Skeletal muscle tissue (tissue), 4 donors: Measurements from ENCODE around the gene LUC7L. TPM values are rescaled to one million over a fixed set of nuclear protein-coding genes. Genes with fewer than 3 reads are reported as not detected.
A peak's percentile ranks its signal among the peaks of the same experiment; 100 is the strongest.
"Not testable (repeated sequence)": the region's sequence is repeated elsewhere in the genome, so short reads cannot be mapped to it uniquely, and the experiment has no call there.

ENCODE experiments used
- H3K27ac ChIP-seq: one replicate; pipeline ENCODE4 v1.7.0; 2013; ENCODE audit warnings: mild to moderate bottlenecking, low read depth, low read length, inconsistent platforms
- H3K27me3 ChIP-seq, 3 donors: one replicate each; pipeline ENCODE4 v1.7.0; 2013; ENCODE audit warnings: low read length in 3 of 3; ENCODE audit not compliant: control insufficient read depth in 3 of 3, insufficient read depth in 3 of 3
- H3K36me3 ChIP-seq, 3 donors: one replicate each; pipeline ENCODE4 v1.7.0; 2013; ENCODE audit warnings: low read length in 3 of 3; ENCODE audit not compliant: control insufficient read depth in 3 of 3, insufficient read depth in 3 of 3
- H3K4me1 ChIP-seq, 3 donors: one replicate each; pipeline ENCODE4 v1.7.0; 2013; ENCODE audit warnings: low read length in 3 of 3, mild to moderate bottlenecking in 3 of 3; ENCODE audit not compliant: control insufficient read depth in 3 of 3, insufficient read depth in 3 of 3
- H3K4me3 ChIP-seq, 3 donors: one replicate each; pipeline ENCODE4 v1.7.0; 2013; ENCODE audit warnings: low read length in 3 of 3
- H3K9ac ChIP-seq, 3 donors: one replicate each; pipeline ENCODE4 v1.7.0; 2013; ENCODE audit warnings: low read length in 3 of 3, mild to moderate bottlenecking in 3 of 3, moderate library complexity in 2 of 3, low read depth in 1 of 3
- H3K9me3 ChIP-seq, 3 donors: one replicate each; pipeline ENCODE4 v1.7.0; 2013; ENCODE audit warnings: low read length in 3 of 3; ENCODE audit not compliant: control insufficient read depth in 3 of 3
- total RNA-seq: library from RNA; depleted of rRNA; stranded (reverse); fragments of >200 nt; gene quantifications from one replicate; pipeline ENCODE4 v1.2.3, GENCODE V29; 2014
- donor health status: Osteomylitis.

LUC7L gene
- total RNA-seq, 1 donor from 2014 or later: 38.1 TPM

DNA sequence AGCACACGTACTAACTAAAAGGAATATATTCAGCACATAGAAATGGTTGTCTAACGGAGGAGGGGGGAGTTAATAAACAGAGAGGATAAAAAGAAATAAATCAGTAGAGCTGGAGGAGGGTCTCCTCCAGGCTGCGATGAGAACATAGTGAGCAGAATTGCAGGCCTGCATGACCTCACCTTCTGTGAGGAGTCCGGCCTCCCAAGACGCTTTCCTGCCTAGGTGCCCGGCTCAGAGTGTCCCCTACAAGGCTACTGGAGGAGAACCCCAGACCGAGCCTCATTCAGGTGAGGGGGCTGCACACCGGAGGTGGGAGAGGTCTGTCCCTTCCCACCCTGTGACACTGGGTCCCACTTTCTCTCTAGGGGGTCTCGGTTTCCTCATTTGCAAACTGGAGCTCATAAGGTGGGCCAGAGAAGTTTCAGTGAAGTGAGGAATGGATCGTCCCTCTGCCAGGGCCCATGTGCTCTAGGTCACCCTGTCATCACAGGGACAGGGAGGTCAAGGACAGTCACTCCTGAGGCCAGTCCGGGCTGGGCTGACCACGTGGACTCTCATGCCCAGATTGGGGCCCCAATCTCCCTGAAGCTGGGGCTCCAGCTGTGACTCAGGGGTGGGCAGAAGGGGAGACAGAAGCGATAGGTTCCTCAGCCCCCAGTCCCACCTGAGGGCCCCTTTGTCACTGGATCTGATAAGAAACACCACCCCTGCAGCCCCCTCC lies 66.8 kb downstream of the LUC7L start:
- H3K9ac ChIP-seq: no peak overlapping the region
- peaks cover 25 to 38% (median 34%) of the 10 kb centered on the region in 3 donors for H3K27me3 ChIP-seq
- no peaks in the 10 kb centered on the region for H3K36me3 ChIP-seq
- H3K4me3 ChIP-seq: no peak overlapping the region
- no peaks in the 10 kb centered on the region for H3K9me3 ChIP-seq
- no peak overlapping the region for H3K27ac ChIP-seq
- H3K4me1 ChIP-seq: peaks cover 16 to 23% (median 21%) of the 10 kb centered on the region in 3 donors

- no peak overlapping the region for H3K9ac ChIP-seq
- H3K27me3 ChIP-seq: peaks cover 14 to 30% (median 25%) of the 10 kb centered on the region in 3 donors
- no peak overlapping the region for H3K27ac ChIP-seq
- no peaks in the 10 kb centered on the region for H3K9me3 ChIP-seq
- H3K36me3 ChIP-seq: no peaks in the 10 kb centered on the region
- peaks cover 7 to 8% (median 7%) of the 10 kb centered on the region in 3 donors for H3K4me1 ChIP-seq
- H3K4me3 ChIP-seq: no peak overlapping the region
Observed at GRCh38 chr16:160691-161190, 68.5 kb downstream of the LUC7L start.

DNA sequence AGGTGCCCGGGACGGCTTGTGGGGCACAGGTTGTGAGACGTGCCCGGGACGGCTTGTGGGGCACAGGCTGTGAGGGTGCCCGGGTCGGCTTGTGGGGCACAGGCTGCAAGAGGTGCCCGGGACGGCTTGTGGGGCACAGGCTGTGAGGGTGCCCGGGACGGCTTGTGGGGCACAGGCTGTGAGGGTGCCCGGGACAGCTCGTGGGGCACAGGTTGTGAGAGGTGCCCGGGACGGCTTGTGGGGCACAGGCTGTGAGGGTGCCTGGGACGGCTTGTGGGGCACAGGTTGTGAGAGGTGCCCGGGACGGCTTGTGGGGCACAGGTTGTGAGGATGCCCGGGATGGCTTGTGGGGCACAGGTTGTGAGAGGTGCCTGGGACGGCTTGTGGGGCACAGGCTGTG lies 69.0 kb downstream of the LUC7L start:
- not testable (repeated sequence) for H3K9ac ChIP-seq, H3K9me3 ChIP-seq, H3K4me1 ChIP-seq, H3K36me3 ChIP-seq, H3K27ac ChIP-seq, H3K4me3 ChIP-seq
- H3K27me3 ChIP-seq: peaks cover 9 to 27% (median 23%) of the 10 kb centered on the region in 3 donors

GRCh38 chr16:159136-159849 lies 70.0 kb downstream of the LUC7L start:
- Histone ChIP-seq H3K4me3 (no peak overlapping the region), H3K4me1 (peaks cover 4 to 8% (median 7%) of the 10 kb centered on the region in 3 donors), H3K27me3 (peaks cover 11 to 32% (median 28%) of the 10 kb centered on the region in 3 donors), H3K27ac (no peak overlapping the region), H3K36me3 (no peaks in the 10 kb centered on the region), H3K9ac (no peak overlapping the region), H3K9me3 (no peaks in the 10 kb centered on the region)

- H3K4me1 ChIP-seq: peaks cover 4 to 10% (median 8%) of the 10 kb centered on the region in 3 donors
- no peak overlapping the region for H3K27ac ChIP-seq
- H3K9ac ChIP-seq: peak overlapping the region in 1 of 3 donors; percentile 74
- peak overlapping the region in 2 of 3 donors; percentile 51 to 67 for H3K4me3 ChIP-seq
- H3K36me3 ChIP-seq: no peaks in the 10 kb centered on the region
- peaks cover 12 to 32% (median 25%) of the 10 kb centered on the region in 3 donors for H3K27me3 ChIP-seq
- no peaks in the 10 kb centered on the region for H3K9me3 ChIP-seq
Observed at GRCh38 chr16:155031-155398, 74.2 kb downstream of the LUC7L start.

GRCh38 chr16:154217-155030 lies 74.8 kb downstream of the LUC7L start:
- no peak overlapping the region for H3K27ac ChIP-seq
- peaks cover 12 to 29% (median 22%) of the 10 kb centered on the region in 3 donors for H3K27me3 ChIP-seq
- H3K36me3 ChIP-seq: no peaks in the 10 kb centered on the region
- H3K9me3 ChIP-seq: no peaks in the 10 kb centered on the region
- H3K9ac ChIP-seq: peak overlapping the region in 1 of 3 donors; percentile 74
- peak overlapping the region in 2 of 3 donors; percentile 51 to 67 for H3K4me3 ChIP-seq
- peaks cover 4 to 10% (median 8%) of the 10 kb centered on the region in 3 donors for H3K4me1 ChIP-seq

- not testable (repeated sequence) for H3K27ac ChIP-seq, H3K9me3 ChIP-seq, H3K4me1 ChIP-seq, H3K9ac ChIP-seq, H3K4me3 ChIP-seq, H3K36me3 ChIP-seq
- H3K27me3 ChIP-seq: peaks cover 18 to 31% (median 27%) of the 10 kb centered on the region in 3 donors
Observed at GRCh38 chr16:153550-154216, 75.6 kb downstream of the LUC7L start.

- H3K9ac ChIP-seq, H3K4me1 ChIP-seq: not testable (repeated sequence)
- H3K27me3 ChIP-seq: peaks cover 22 to 33% (median 28%) of the 10 kb centered on the region in 3 donors
Observed at GRCh38 chr16:153129-153521, 76.1 kb downstream of the LUC7L start.

More at GRCh38 chr16:153129-153521, 76.1 kb downstream of the LUC7L start:
- H3K27ac ChIP-seq, H3K9me3 ChIP-seq, H3K4me3 ChIP-seq, H3K36me3 ChIP-seq: not testable (repeated sequence)
